ENCODE measurements around the gene IL10RA.

DNA sequence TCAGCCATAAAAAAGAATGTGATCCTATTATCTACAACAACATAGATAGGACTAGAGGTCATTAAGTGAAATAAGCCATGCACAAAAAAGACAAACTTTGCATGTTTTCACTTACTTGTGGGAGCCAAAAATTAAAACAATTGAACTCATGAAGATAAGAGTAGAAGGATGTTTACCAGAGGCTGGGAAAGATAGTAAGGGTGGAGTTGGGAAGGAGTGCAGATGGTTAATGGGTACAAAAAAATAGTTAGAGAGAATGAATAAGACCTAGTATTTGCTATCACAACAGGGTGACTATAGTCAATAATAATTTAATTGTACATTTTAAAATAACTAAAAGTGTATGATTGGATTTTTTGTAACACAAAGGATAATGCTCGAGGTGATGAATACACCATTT, 27.2 kb upstream of the IL10RA start:
- TF ChIP-seq, protein P1, sequence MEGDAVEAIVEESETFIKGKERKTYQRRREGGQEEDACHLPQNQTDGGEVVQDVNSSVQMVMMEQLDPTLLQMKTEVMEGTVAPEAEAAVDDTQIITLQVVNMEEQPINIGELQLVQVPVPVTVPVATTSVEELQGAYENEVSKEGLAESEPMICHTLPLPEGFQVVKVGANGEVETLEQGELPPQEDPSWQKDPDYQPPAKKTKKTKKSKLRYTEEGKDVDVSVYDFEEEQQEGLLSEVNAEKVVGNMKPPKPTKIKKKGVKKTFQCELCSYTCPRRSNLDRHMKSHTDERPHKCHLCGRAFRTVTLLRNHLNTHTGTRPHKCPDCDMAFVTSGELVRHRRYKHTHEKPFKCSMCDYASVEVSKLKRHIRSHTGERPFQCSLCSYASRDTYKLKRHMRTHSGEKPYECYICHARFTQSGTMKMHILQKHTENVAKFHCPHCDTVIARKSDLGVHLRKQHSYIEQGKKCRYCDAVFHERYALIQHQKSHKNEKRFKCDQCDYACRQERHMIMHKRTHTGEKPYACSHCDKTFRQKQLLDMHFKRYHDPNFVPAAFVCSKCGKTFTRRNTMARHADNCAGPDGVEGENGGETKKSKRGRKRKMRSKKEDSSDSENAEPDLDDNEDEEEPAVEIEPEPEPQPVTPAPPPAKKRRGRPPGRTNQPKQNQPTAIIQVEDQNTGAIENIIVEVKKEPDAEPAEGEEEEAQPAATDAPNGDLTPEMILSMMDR (IDR thresholded peaks at IDR 0.05): no peak
- no peak for TF ChIP-seq POLR2A (IDR thresholded peaks at IDR 0.05)
